Activated CD8-positive, alpha-beta memory T cell treated with anti-CD3 and anti-CD28 coated beads for 36 hours (primary cell): ENCODE measurements around the gene LRRC42. TPM values are rescaled to one million over a fixed set of nuclear protein-coding genes. Genes with fewer than 3 reads are reported as not detected.

Source experiments
- CTCF ChIA-PET: fragments of 350-600 bp; sonication (Branson Sonifier 250); formaldehyde crosslinking; loops from one replicate; lab custom pipeline; 2021; ENCODE audit warnings: antibody characterized with exemption; lab: Charles Lee
- POLR2A ChIA-PET: fragments of 350-600 bp; sonication (Branson Sonifier 250); formaldehyde crosslinking; loops from one replicate; lab custom pipeline; 2021; ENCODE audit warnings: antibody characterized with exemption; lab: Charles Lee
- total RNA-seq, 2 experiments: library from RNA; stranded (reverse); gene quantifications; one replicate each; pipeline ENCODE4 v1.2.3, GENCODE V29; 2021

Gene LRRC42, protein sequence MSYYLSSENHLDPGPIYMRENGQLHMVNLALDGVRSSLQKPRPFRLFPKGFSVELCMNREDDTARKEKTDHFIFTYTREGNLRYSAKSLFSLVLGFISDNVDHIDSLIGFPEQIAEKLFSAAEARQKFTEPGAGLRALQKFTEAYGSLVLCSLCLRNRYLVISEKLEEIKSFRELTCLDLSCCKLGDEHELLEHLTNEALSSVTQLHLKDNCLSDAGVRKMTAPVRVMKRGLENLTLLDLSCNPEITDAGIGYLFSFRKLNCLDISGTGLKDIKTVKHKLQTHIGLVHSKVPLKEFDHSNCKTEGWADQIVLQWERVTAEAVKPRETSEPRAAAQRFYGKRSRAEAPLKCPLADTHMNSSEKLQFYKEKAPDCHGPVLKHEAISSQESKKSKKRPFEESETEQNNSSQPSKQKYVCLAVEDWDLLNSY
- 10 to 100 TPM; 26.9 to 28.1 TPM for total RNA-seq

GRCh38 chr1:53946252-53947171, at the start of gene LRRC42:
Gene LRRC42, plus strand, starts transcription at chr1:53946350. Its CDS starts 5,650 bp downstream, at chr1:53952000.
- ChIA-PET CTCF (interaction anchor here (1.1 to 2.6 kb wide), 8 partner anchors 10 to 1542 kb away, joined by 3 to 16 read pairs (median 7); partner anchors contain the start of genes ORC1 and PRPF38A), POLR2A (interaction anchor here (0.9 to 1.9 kb wide), 4 partner anchors 57 to 853 kb away, joined by 3 to 13 read pairs (median 5); partner anchors contain the start of genes NDC1 and YIPF1)

- ChIA-PET POLR2A (interaction anchor here (0.6 kb wide), 1 partner anchor 20 kb away, joined by 4 read pairs; no protein-coding TSS in a partner anchor), CTCF (no interaction called here)
Observed at GRCh38 chr1:53896635-53897229, 49.4 kb upstream of the LRRC42 start.

DNA sequence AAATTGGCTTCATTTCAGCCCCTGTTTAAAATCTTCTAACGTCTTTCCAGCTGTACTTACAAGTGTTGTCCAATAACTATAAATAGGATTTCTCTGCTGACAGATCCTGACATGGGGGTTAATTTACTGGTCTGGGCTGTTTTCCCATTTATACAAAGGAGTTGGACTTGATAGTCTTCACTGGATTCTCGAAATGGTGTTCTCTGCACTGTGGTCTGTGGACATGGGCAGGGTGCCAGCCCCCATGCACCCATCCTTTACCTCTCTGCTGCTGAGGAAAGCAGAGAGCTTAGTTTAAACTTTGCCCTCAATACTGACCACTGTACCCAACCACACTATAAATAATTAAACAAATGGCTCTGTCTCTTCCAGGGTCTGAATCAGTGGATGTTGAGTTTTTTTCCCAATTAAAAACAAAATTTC, 46.9 kb upstream of the LRRC42 start:
- ChIA-PET CTCF (interaction anchor here (0.5 to 1.2 kb wide), 2 partner anchors 38 to 526 kb away, joined by 3 to 5 read pairs; no protein-coding TSS in a partner anchor), POLR2A (no interaction called here)

DNA sequence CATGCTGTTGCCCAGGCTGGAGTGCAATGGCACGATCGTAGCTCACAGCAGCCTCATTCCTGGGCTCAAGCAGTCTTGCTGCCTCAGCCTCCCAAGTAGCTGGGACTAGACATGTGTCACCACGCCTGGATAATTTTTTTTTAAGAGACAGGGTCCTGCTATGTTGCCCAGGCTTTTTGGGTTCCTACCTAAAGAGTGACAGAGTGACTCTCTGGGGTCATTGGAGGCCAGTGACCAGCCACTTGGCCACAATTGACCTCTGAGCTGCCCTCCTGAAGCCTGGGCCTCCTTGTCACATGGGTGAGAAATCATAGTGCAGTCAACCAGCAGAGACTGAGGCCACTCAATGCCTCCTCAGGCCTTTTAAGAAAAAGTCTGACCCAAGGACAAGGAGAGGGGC, 46.4 kb upstream of the LRRC42 start:
- ChIA-PET CTCF (no interaction called here), POLR2A (no interaction called here)

DNA sequence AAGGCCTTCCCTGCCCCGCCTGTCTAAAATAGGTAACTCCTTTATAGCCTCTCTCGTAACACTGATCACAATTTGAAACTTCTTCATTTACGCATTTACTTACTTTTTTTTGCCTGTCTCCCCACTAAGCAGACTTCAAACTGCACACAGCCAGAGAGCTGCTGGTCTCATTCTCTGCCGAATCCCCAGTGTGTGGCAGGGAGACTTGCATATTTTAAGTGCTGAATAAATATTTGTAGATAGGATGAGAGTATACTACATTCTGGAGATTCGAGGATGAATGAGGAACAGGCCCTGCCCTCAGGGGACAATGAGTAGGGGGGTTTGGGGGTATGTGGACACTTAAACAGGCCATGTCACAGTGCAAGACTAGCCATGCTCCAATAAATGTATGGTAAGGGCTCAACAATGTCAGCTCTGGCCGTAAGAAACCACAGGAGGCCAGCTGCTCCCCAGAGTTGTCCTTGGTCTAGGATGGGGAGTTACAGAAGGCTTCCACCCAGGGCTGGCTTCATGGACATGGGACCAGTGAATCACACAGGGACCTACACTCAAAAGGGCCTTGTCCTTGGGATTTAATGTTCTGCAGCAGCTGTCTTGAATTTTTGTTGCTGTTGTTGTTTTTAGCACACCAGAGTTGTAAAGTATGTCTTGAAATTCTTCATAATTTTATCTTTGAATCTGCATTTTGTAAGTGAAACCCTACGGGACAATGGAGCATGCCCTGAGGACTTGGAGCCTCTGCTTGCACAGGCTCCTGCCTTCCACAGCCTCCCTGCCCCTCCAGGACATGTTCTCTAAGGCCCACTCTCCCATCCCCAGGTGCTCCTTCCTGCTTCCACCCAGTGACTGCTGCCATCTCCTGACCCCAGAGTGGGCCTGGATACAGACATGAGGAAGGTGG, 43.7 kb upstream of the LRRC42 start:
- POLR2A ChIA-PET, result no interaction called here

GRCh38 chr1:53905509-53905908, 40.6 kb upstream of the LRRC42 start:
- POLR2A ChIA-PET, result no interaction called here
- CTCF ChIA-PET, result no interaction called here

More for the DNA sequence above, 43.7 kb upstream of the LRRC42 start:
- CTCF ChIA-PET, result no interaction called here

DNA sequence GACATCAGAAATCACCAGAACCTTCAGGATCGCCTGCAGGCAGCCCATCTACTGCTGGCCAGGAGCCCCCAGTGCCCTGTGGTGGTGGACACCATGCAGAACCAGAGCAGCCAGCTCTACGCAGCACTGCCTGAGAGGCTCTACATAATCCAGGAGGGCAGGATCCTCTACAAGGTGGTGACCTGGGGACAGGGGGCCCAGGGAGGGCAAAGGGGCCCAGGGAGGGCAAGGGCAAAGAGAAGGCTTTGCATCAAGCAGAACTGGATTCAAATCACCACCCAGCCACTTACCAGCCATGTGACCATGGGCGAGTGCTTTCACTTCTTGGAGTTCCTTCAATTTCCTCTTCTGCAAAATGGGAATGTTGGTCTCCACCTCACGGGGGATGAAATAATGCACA, 40.0 kb upstream of the LRRC42 start:
- ChIA-PET CTCF (no interaction called here), POLR2A (no interaction called here)

- POLR2A ChIA-PET, result no interaction called here
- CTCF ChIA-PET, result interaction anchor here (0.8 kb wide), 1 partner anchor 32 kb away, joined by 4 read pairs; no protein-coding TSS in a partner anchor
Observed at GRCh38 chr1:53909946-53910345, 36.2 kb upstream of the LRRC42 start.

DNA sequence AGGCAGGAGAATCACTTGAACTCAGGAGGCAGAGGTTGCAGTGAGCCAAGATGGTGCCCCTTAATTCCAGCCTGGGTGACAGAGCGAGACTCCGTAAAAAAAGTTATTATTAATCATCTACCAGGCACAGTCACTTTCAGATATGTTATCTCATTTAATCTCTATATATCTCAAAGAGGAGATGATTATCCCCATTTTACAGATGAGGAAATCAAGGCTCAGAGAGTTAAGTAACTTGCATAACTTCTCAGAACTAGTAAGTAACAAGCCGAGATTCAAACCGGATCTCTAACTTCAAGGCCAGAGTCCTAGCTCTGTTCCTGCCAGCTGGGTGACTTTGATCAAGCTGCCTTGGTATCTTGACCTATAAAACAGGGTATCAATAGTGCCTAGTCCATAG, 34.7 kb upstream of the LRRC42 start:
- ChIA-PET CTCF (no interaction called here), POLR2A (no interaction called here)

GRCh38 chr1:53913352-53914033, 32.7 kb upstream of the LRRC42 start:
- POLR2A ChIA-PET, result no interaction called here
- CTCF ChIA-PET, result no interaction called here

DNA sequence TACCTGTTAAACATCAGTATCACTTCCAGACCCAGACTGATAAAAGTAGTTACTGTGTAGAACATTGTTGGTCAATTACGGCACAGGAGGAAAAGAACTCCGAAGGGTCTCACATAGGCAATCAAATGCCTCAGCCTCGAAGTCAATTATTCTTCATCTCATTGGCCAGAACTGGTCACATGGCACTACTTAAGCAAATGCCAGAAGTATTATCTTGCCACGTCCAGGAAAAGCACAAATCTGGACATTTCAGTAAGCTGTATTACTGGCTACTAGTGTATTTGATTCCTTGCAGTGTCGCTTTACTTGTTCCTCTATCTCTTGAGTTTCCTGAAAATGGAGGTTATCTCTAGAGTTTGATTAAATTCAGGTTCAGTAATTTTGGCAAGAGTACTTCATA, 27.8 kb upstream of the LRRC42 start:
- CTCF ChIA-PET, result no interaction called here
- POLR2A ChIA-PET, result no interaction called here

DNA sequence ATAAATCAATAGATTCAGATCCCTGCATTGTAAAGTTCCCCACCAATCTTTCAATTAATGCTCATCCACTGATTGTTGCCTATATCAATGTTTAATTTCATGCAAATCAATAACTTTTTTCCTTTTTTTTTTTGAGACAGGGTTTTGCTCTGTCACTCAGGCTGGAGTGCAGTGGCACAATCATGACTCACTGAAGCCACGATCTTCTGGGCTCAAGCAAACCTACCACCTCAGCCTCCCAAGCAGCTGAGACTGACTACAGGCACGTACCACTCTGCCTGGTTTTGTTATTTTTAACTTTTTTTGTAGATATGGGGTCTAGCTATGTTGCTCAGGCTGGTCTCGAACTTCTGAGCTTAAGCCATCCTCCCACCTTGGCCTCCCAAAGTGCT, 26.5 kb upstream of the LRRC42 start:
- ChIA-PET POLR2A (no interaction called here), CTCF (interaction anchor here (0.7 to 3.1 kb wide), 2 partner anchors 40 to 572 kb away, joined by 3 to 10 read pairs; no protein-coding TSS in a partner anchor)

DNA sequence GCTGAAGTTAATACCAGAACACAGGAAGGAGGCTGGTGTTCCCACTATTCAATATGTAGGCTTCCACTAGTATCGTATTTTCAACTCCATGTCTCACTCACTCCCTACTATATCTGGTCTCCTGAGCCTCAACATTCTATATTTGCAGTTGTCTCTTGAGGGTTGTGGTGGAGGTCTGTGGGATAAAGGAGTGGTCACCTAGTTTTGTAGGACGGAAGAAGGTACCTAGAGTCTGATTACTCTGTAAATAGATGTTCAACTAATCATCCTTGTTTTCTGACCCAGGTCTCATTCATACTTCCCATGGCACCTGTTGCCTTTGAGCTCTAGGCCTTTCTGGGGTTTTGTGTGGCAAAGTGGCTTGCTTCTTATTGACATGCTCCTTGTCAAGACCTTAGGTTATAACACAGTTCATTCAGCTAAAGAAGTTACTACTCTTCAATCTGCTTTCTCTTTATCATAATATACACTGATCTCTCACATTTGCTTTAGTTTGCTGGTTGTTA, 18.7 kb upstream of the LRRC42 start:
- ChIA-PET CTCF (no interaction called here), POLR2A (no interaction called here)

GRCh38 chr1:53929246-53929960, 16.7 kb upstream of the LRRC42 start:
- POLR2A ChIA-PET, result no interaction called here
- CTCF ChIA-PET, result no interaction called here

- CTCF ChIA-PET, result no interaction called here
- POLR2A ChIA-PET, result no interaction called here
Observed at GRCh38 chr1:53930932-53931331, 15.2 kb upstream of the LRRC42 start.

DNA sequence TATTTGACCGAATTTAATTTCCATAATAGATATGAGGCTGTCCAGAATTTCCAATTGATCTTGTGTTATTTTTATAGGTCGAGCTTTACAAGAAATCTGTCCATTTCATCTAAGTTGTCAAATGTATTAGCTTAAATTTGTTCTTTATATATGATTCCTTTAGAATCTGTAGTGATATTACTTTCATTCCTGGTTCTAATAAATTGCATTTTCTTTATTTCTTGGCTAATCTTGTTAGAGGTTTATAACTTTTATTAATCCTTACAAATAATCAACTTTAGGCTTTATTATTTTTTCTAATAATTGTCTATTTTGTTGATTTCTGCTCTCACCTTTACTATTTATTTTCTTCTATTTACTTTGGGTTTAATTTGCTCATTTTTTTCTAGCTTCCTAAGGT, 14.6 kb upstream of the LRRC42 start:
- ChIA-PET POLR2A (no interaction called here), CTCF (no interaction called here)

- CTCF ChIA-PET, result no interaction called here
- POLR2A ChIA-PET, result no interaction called here
Observed at GRCh38 chr1:53934170-53934765, 11.9 kb upstream of the LRRC42 start.
